Measurements from ENCODE around the gene WIPF1.

Gene WIPF1

DNA sequence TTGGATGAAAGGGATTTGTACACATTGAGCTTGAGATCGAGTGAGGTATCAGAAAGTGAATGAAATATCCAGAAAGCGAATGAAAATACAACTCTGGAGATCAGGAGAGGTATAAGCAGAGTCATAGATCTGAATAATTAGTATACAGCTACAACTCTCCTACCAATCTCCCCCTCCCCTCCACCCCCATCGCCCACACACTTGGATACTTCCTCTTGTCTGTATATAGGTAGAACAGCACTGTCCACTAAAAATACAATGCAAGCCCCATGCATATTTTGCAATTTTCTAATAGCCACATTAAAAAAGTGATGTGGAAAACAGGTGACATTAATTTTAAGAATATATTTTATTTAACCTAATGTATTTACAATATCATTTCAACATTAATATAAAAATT lies 23.7 kb upstream of the WIPF1 start:
- TF ChIP-seq, protein P1, sequence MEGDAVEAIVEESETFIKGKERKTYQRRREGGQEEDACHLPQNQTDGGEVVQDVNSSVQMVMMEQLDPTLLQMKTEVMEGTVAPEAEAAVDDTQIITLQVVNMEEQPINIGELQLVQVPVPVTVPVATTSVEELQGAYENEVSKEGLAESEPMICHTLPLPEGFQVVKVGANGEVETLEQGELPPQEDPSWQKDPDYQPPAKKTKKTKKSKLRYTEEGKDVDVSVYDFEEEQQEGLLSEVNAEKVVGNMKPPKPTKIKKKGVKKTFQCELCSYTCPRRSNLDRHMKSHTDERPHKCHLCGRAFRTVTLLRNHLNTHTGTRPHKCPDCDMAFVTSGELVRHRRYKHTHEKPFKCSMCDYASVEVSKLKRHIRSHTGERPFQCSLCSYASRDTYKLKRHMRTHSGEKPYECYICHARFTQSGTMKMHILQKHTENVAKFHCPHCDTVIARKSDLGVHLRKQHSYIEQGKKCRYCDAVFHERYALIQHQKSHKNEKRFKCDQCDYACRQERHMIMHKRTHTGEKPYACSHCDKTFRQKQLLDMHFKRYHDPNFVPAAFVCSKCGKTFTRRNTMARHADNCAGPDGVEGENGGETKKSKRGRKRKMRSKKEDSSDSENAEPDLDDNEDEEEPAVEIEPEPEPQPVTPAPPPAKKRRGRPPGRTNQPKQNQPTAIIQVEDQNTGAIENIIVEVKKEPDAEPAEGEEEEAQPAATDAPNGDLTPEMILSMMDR (IDR thresholded peaks at IDR 0.05; ENCODE audit: borderline replicate concordance, insufficient read depth, low read depth, low read length) = no peak
- no peak overlapping the region for H3K4me3 ChIP-seq (ENCODE audit: low read depth, low read length)

DNA sequence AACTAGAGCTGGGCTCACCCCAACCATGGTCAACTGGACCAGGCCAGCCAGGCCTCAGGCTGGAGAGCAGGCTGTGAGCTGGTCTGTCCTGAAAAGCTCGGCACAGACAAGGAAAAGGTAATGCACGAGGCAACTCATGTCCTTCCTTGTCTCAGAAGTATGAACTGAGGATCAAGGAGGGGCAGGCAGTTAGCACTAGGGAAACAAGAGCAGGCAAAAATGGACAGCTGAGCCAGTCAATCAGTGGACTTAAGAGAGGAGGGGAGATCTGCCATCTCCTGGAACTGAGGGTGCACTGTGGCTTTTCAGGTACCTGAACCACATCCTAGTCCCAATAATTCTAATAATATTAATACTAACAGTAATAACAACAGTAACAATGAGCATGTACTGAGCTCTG lies 20.6 kb upstream of the WIPF1 start:
- no peak overlapping the region for H3K4me3 ChIP-seq (ENCODE audit: low read depth, low read length)
- TF ChIP-seq, protein P1 (IDR thresholded peaks at IDR 0.05; ENCODE audit: borderline replicate concordance, insufficient read depth, low read depth, low read length) = no peak

GRCh38 chr2:174617718-174618117 lies 20.1 kb upstream of the WIPF1 start:
- TF ChIP-seq, protein P1 (IDR thresholded peaks at IDR 0.05; ENCODE audit: borderline replicate concordance, insufficient read depth, low read depth, low read length) = no peak
- H3K4me3 ChIP-seq (ENCODE audit: low read depth, low read length) = no peak overlapping the region

- H3K4me3 ChIP-seq (ENCODE audit: low read depth, low read length) = no peak overlapping the region
- TF ChIP-seq, protein P1 (IDR thresholded peaks at IDR 0.05; ENCODE audit: borderline replicate concordance, insufficient read depth, low read depth, low read length) = no peak
Measured at GRCh38 chr2:174617120-174617519, 19.5 kb upstream of the WIPF1 start.

- TF ChIP-seq, protein P1 (IDR thresholded peaks at IDR 0.05; ENCODE audit: borderline replicate concordance, insufficient read depth, low read depth, low read length) = no peak
- no peak overlapping the region for H3K4me3 ChIP-seq (ENCODE audit: low read depth, low read length)
Measured at GRCh38 chr2:174615871-174616436, 18.4 kb upstream of the WIPF1 start.

DNA sequence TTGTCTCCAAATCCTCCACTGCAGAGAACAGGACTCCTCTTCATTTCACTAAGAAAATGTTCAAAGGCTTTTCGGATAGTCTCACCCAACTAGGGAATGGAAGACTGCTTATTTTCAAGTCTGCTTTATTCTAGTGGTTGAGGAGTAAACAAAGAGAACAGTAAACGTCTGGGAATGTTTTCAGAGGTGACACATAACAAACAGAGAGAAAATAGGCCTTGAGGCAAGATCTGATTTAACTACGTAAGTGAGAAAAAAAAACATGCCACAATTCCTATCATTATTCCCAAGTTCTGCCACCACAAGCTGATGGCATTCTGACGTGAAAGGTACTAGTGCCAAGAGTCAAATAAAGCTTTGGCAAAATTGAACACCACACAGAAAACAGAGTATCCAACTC lies 16.7 kb upstream of the WIPF1 start:
- no peak overlapping the region for H3K4me3 ChIP-seq (ENCODE audit: low read depth, low read length)
- TF ChIP-seq, protein P1 (IDR thresholded peaks at IDR 0.05; ENCODE audit: borderline replicate concordance, insufficient read depth, low read depth, low read length) = no peak

DNA sequence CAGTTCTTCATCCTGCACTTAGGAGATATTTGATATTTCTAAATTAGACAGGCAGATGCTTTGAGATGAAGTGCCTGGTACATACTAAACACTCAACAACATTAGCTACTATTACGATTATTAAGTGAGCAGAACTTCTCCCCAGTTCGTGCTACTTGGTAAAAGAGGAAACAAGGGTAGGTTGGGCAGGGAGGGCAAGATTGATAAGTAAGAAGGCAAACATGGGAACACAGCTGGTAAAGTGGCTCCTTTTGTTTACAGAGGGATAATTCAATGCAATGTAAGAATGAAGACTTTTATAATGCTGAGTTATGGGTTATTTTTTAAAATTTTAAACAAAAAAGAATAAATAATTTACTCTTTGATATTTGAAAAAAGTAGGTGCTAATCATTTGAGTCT lies 15.9 kb upstream of the WIPF1 start:
- TF ChIP-seq, protein P1 (IDR thresholded peaks at IDR 0.05; ENCODE audit: borderline replicate concordance, insufficient read depth, low read depth, low read length) = no peak
- H3K4me3 ChIP-seq (ENCODE audit: low read depth, low read length) = no peak overlapping the region
